ENCODE measurements around the gene ISCU. TPM values are rescaled to one million over a fixed set of nuclear protein-coding genes. Genes with fewer than 3 reads are reported as not detected.

Gene ISCU
- total RNA-seq, 2 donors from 2014 or later, result 82.7 to 160 TPM

DNA sequence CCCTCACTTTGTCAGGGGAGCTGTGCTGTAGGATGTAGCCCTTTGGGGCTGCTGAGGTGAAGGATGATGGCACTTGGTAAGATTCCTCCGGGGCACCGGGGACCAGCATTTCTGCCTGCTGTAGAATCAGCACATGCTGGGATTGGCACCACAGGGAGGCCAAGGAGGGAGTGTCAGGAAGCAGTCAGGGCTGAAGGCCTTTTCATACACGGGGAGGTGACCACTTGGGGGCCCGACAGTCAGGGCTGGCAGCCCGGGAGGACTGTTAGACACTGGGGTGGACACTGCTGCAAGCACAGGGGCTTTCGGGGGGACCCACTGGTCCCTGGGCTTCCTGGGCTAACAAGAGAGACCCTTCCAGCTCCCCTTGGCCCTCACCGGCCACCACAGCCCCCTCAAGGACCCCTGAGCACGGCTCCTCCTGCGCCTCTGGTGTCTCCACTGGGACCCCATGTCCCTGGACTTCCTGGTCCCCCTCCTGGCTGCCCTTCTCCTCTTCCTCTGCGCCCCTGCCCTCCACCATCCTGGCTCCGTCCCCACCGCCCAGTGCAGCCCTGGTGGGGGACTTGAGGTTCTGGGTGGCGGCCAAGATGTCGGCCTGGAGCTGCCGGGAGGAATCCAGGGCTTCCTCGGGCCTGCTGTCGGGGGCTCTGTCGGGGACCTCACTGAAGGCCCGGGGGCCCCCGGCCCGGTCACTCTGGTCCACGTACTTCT is 29.0 kb downstream of the ISCU start:
- ATAC-seq (no peak), DNase-seq (no peak)
- no peak overlapping the region for H3K27ac ChIP-seq

DNA sequence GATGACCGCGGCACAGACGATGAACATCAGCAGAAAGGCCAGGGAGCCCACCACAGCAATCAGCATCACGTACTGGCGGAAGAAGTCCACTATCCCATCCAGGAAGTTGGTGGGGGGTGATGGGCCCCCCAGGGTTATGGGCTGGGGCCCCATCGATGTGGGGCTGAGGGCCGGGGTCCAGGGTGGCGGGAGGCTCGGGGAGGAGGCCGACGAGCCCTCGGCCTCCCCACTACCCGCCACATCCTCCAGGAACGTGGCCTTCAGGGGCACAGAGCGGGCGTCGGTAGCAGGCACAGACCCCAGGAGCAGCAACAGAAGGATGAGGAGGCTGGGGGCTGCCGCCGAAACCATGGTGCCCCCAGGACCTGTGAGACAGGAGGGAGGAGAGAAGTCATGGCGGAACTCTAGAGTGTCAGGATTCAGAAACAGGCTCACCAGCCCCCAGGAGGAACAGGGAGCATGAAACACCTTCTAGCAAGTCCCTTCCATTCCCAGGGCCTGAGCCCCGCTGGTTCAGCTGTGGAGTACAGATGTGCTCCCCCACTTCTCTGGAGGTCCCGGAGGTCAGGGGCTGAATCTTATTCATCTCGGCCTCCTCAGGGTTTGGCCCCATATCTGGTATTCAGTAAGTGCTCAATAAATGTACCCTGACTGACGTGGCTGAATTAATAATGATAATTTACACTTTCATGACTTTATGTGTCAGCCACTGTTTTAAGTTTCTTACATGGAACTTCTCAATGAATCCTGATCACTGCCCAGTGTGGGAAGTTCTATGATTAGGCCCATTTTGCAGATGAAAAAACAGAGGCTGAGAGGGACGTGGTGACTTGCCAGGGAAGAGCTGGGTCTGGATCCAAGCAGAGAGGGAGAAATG is 29.9 kb downstream of the ISCU start:
- WGBS, 2 donors, result 92 to 93% methylated on average over 22 to 25 of the region's 25 CpGs
- intact Hi-C loops (cut with DNase I), result no loop called here
- H3K27me3 ChIP-seq, result no peaks in the 10 kb centered on the region

More for the DNA sequence above, 29.0 kb downstream of the ISCU start:
- TF ChIP-seq POLR2A (IDR thresholded peaks at IDR 0.05), result no peak
- TF ChIP-seq, protein P1, sequence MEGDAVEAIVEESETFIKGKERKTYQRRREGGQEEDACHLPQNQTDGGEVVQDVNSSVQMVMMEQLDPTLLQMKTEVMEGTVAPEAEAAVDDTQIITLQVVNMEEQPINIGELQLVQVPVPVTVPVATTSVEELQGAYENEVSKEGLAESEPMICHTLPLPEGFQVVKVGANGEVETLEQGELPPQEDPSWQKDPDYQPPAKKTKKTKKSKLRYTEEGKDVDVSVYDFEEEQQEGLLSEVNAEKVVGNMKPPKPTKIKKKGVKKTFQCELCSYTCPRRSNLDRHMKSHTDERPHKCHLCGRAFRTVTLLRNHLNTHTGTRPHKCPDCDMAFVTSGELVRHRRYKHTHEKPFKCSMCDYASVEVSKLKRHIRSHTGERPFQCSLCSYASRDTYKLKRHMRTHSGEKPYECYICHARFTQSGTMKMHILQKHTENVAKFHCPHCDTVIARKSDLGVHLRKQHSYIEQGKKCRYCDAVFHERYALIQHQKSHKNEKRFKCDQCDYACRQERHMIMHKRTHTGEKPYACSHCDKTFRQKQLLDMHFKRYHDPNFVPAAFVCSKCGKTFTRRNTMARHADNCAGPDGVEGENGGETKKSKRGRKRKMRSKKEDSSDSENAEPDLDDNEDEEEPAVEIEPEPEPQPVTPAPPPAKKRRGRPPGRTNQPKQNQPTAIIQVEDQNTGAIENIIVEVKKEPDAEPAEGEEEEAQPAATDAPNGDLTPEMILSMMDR (IDR thresholded peaks at IDR 0.05), result no peak
- H3K4me1 ChIP-seq, result peaks cover 5% of the 10 kb centered on the region
- no peaks in the 10 kb centered on the region for H3K36me3 ChIP-seq (replicated peaks in 1 of 2; ENCODE audit: insufficient read depth in 1 of 2, low read depth in 2 of 2)
- H3K9me3 ChIP-seq, result no peaks in the 10 kb centered on the region
- H3K4me3 ChIP-seq, result no peak overlapping the region
- 60 to 76% methylated on average over 11 to 20 of the region's 22 CpGs for WGBS, 2 donors
- no peaks in the 10 kb centered on the region for H3K27me3 ChIP-seq
- intact Hi-C loops (cut with DNase I), result no loop called here

DNA sequence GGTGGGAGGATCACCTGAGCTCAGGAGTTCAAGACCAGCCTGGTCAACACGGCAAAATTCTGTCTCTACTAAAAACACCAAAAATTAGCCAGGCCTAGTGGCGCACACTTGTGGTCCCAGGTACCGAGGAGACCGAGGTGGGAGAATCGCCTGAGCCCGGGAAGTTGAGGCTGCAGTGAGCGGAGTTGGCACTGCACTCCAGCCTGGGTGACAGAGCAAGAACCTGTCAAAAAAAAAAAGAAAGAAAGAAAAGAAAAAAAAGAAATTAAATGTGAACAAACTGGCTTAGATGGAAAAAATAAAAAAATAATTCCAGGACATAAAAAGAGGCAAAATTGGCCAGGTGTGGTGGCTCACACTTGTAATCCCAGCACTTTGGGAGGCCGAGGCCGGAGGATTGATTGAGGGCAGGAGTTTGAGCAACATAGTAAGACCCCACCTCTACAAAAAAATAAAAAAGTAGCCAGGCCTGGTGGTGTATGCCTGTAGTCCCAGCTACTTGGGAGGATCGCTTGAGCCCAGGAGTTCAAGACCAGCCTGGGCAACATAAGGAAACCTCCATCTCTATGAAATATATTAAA is 32.0 kb downstream of the ISCU start:
- Histone ChIP-seq H3K27ac (no peak overlapping the region), H3K4me3 (no peak overlapping the region), H3K4me1 (peaks cover 1% of the 10 kb centered on the region), H3K36me3 (replicated peaks in 1 of 2; ENCODE audit: insufficient read depth in 1 of 2, low read depth in 2 of 2) (no peaks in the 10 kb centered on the region), H3K27me3 (no peaks in the 10 kb centered on the region), H3K9me3 (no peaks in the 10 kb centered on the region)
- intact Hi-C loops (cut with DNase I), result no loop called here
- TF ChIP-seq, protein P1 (IDR thresholded peaks at IDR 0.05), result no peak
- no peak for TF ChIP-seq POLR2A (IDR thresholded peaks at IDR 0.05)
- WGBS, 2 donors, result 92 to 95% methylated on average over 10 of the region's 10 CpGs
- DNase-seq (no peak), ATAC-seq (no peak)

More for the DNA sequence above, 29.9 kb downstream of the ISCU start:
- ATAC-seq (no peak), DNase-seq (no peak)
- H3K27ac ChIP-seq, result no peak overlapping the region
- TF ChIP-seq POLR2A (IDR thresholded peaks at IDR 0.05), result no peak
- TF ChIP-seq, protein P1 (IDR thresholded peaks at IDR 0.05), result no peak
- no peaks in the 10 kb centered on the region for H3K9me3 ChIP-seq
- no peaks in the 10 kb centered on the region for H3K36me3 ChIP-seq (replicated peaks in 1 of 2; ENCODE audit: insufficient read depth in 1 of 2, low read depth in 2 of 2)
- H3K4me3 ChIP-seq, result no peak overlapping the region
- H3K4me1 ChIP-seq, result peaks cover 5% of the 10 kb centered on the region

DNA sequence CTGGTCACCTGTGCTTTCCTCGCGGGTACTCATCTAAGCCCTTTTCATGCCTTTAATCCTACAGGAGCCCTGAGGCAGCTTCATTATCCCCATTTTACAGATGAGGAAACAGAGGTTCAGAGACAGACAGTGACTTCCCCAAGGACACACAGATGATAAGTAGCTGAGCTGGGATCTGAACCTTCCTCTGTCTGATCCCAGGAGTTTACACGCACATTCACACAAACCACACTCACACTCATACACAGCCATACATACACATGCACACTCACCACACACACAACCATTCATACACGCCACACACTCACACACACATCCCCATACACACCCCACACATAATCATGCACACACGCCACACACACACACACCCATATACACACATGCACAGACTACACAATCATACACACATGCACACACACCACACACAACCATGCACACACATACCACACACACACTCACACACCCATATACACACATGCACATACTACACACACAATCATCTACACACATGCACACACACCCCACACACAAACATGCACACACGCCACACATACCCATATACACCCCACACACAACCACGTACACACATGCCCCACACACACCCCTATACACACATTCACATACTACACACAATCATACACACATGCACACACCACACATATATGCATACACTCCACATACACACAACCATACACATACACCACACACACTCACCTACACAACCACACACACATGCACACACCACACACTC is 32.7 kb downstream of the ISCU start:
- intact Hi-C loops (cut with DNase I), result no loop called here
- no peak for DNase-seq
- Histone ChIP-seq H3K27ac (no peak overlapping the region), H3K4me1 (no peaks in the 10 kb centered on the region), H3K27me3 (no peaks in the 10 kb centered on the region), H3K36me3 (replicated peaks in 1 of 2; ENCODE audit: insufficient read depth in 1 of 2, low read depth in 2 of 2) (no peaks in the 10 kb centered on the region), H3K4me3 (no peak overlapping the region), H3K9me3 (no peaks in the 10 kb centered on the region)
- no peak for ATAC-seq
- 82 to 83% methylated on average over 7 of the region's 7 CpGs for WGBS, 2 donors
- TF ChIP-seq, protein P1 (IDR thresholded peaks at IDR 0.05), result no peak
- TF ChIP-seq POLR2A (IDR thresholded peaks at IDR 0.05), result no peak

All from body of pancreas (tissue), 4 donors.